ENCODE results near the gene APOBR.
A peak's percentile ranks its signal among the peaks of the same experiment; 100 is the strongest.

Gene APOBR

DNA sequence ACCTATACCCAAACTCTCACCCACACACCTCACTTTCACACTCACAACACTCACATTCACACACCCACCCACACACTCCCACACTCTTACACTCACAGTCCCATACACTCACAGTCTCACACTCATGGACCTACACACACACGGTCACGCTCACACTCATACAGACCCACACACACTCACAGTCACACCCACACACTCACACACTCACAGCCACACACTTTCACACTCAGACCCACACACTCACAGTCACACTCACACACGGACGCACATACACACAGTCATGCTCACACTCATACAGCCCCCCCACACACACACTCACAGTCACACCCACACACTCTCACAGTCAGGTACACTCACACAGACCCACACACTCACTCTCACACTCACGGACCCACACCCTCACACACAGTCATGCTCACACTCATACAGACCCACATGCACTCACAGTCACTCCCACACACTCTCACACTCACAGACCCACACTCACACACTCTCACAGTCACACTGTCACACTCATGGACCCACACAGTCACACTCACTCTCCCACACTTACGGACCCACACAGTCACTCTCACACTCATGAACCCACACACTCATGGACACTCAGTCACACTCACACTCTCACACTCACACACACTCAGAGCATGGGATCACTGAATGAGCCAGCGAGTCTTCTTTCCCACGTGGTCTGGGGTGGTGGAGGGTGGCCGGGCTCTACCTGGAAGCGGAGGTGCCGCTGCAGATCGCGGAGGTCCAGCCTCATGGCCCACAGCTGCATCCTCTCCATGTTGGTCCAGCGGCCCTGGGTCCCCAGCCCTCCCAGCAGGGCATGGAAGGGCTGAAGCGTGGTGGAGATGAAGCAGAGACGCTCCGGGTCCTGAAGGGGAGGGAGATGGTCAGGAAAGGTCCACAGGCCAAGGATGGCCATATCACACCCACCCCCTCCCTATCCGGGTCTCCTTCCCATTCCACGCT lies 7.1 kb downstream of the APOBR start:
- TF ChIP-seq CTCF (conservative IDR thresholded peaks at IDR 0.05) = no peak
- no peak overlapping the region for H3K27ac ChIP-seq

- TF ChIP-seq CTCF (conservative IDR thresholded peaks at IDR 0.05) = no peak
Observed at GRCh38 chr16:28502290-28502689, 7.8 kb downstream of the APOBR start.

GRCh38 chr16:28503470-28504259 lies 9.2 kb downstream of the APOBR start:
- no peak for TF ChIP-seq CTCF (conservative IDR thresholded peaks at IDR 0.05)
- peak overlapping the region; percentile 70; the same call in 1 of the 2 replicates for H3K27ac ChIP-seq

More at GRCh38 chr16:28502290-28502689, 7.8 kb downstream of the APOBR start:
- no peak overlapping the region for H3K27ac ChIP-seq

GRCh38 chr16:28504707-28505404 lies 10.4 kb downstream of the APOBR start:
- peak overlapping the region; percentile 70 for H3K27ac ChIP-seq
- TF ChIP-seq CTCF (conservative IDR thresholded peaks at IDR 0.05) = no peak

DNA sequence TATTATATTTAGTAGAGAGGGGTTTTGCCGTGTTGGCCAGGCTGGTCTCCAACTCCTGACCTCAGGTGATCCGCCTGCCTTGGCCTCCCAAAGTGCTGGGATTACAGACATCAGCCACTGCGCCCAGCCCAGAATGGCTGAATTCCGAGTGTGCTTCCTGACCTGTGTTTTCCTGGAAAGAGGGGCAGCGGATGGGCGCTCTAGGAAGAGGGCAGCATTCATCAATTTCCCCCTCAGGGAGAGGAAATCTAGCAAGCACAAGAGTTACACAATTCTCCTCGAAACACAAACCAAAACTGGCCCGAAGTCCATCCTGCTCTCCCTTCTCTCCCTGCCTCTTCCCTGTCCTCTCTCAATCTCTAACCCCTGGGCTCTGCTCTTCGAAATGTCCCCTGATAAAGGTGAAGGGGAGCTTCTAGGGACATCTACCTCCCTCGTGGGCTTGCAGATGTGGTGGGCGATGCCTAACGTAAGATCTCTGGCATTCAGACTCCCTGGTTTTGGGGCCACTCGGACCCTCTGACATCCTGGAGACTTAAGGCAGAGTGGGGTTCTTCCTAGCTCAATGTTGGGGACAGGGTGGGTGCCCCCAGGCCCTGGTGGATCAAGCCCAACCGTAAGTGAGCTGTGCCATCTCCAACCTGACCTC lies 11.2 kb downstream of the APOBR start:
- no peak for TF ChIP-seq CTCF (conservative IDR thresholded peaks at IDR 0.05)

DNA sequence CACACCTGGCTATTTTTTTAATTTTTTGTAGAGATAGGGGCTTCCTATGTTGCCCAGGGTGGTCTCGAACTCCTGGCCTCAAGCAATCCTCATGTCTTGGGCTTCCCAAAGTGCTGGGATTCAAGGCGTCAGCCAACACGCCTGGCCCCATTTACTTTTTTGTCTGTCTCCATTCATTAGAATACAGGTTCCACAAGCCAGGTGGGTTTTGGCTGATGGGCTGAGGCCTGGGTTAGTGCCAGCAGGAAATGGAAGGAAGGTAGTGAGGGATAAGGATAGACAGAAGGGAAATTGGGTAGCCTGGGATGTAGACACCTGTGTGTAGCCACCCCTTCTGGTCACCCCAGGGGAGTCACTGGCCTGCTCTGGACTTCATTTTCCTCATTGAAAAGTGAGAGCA lies 16.6 kb downstream of the APOBR start:
- TF ChIP-seq CTCF (conservative IDR thresholded peaks at IDR 0.05) = no peak
- no peak overlapping the region; the same call in 1 of the 2 replicates for H3K27ac ChIP-seq

More for the DNA sequence above, 11.2 kb downstream of the APOBR start:
- H3K27ac ChIP-seq = peak overlapping the region; percentile 70
